OCI-LY3 (cell line): ENCODE measurements around the gene ITIH5.

Experiments used
- EZH2phosphoT487 ChIP-seq: fragments of 200-600 bp; shearing (Covaris generic); IDR thresholded peaks from 2 replicates; pipeline ENCODE4 v1.6.1; 2018; ENCODE audit warnings: antibody characterized with exemption, mixed run types, low read depth
- TF ChIP-seq, protein P1 (sequence below): fragments of 200-600, 300-600 bp; sonication (generic); IDR thresholded peaks from 2 replicates; pipeline ENCODE4 v1.5.1; 2014; ENCODE audit warnings: antibody characterized with exemption, low read length, low read depth

DNA sequence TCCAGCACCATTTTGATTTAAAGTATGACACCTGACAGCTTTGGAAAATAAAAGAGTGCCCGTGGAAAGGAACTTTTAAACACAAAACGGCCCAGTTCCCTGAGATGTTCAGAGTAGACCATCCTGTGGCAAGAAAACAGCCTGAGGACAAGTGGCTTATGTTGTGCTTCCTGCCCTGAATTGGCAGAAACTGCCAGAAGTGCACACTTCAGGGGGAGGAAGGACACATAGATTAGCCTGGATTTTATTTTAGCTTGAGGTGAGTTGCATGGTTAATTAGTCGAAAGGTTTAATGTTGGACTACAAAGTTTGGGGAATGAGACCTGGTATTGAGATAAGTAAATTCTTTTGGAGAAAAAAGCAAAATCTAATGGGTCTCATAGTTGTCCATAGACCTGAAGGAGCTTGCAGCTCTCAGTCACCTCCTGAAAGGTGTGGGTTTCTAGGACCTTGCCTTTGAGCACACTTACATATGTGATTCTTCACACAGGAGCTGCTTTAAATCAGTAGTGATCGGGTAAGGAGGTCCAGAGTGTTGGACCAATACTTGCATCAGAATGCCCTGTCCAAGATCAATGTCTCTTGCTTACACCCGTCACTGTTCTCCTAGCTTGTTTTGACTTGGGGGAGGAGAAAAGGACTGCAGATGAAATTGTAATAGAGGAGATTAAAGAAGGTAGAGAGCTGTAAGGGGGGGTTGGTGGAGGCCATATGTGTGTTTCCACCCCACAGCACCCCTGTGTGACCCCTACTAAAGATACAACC, 41.3 kb upstream of the ITIH5 start:
- TF ChIP-seq, protein P1, sequence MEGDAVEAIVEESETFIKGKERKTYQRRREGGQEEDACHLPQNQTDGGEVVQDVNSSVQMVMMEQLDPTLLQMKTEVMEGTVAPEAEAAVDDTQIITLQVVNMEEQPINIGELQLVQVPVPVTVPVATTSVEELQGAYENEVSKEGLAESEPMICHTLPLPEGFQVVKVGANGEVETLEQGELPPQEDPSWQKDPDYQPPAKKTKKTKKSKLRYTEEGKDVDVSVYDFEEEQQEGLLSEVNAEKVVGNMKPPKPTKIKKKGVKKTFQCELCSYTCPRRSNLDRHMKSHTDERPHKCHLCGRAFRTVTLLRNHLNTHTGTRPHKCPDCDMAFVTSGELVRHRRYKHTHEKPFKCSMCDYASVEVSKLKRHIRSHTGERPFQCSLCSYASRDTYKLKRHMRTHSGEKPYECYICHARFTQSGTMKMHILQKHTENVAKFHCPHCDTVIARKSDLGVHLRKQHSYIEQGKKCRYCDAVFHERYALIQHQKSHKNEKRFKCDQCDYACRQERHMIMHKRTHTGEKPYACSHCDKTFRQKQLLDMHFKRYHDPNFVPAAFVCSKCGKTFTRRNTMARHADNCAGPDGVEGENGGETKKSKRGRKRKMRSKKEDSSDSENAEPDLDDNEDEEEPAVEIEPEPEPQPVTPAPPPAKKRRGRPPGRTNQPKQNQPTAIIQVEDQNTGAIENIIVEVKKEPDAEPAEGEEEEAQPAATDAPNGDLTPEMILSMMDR = no peak
- no peak for TF ChIP-seq EZH2phosphoT487
